ENCODE measurements around the gene USP12. TPM values are rescaled to one million over a fixed set of nuclear protein-coding genes. Genes with fewer than 3 reads are reported as not detected.

The USP12 gene
- total RNA-seq, 1 donor from 2014 or later: 24.9 TPM

DNA sequence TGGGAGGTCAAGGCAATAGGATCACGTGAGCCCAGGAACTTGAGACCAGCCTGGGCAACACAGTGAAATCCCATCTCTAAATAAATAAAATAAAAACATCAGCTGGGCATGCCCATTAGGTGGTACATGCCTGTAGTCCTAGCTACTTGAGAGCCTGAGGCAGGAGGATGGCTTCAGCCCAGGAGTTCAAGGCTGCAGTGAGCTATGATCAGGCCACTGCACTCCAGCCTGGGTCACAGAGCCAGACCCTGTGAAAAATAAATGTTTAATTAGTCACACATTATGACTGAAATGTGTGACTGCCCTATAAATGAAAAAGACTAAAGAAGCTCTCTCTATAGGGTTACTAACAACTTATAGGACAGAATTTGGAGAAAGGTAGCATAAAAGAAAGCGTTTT is 37.7 kb downstream of the USP12 start:
- H3K27ac Mint-ChIP-seq (ENCODE audit: unreplicated experiment): no peak overlapping the region
- peaks cover 25% of the 10 kb centered on the region for H3K4me1 Mint-ChIP-seq (ENCODE audit: low read depth, unreplicated experiment)
- no peak for TF ChIP-seq CTCF (IDR thresholded peaks at IDR 0.05; ENCODE audit: partially characterized antibody, unreplicated experiment)
- H3K4me3 Mint-ChIP-seq (ENCODE audit: unreplicated experiment): no peak overlapping the region
- H3K27me3 Mint-ChIP-seq (ENCODE audit: unreplicated experiment): peaks cover 5% of the 10 kb centered on the region
- H3K36me3 Mint-ChIP-seq (ENCODE audit: unreplicated experiment): no peaks in the 10 kb centered on the region
- DNase-seq: no peak
- H3K9me3 Mint-ChIP-seq (ENCODE audit: unreplicated experiment): peaks cover 2% of the 10 kb centered on the region

DNA sequence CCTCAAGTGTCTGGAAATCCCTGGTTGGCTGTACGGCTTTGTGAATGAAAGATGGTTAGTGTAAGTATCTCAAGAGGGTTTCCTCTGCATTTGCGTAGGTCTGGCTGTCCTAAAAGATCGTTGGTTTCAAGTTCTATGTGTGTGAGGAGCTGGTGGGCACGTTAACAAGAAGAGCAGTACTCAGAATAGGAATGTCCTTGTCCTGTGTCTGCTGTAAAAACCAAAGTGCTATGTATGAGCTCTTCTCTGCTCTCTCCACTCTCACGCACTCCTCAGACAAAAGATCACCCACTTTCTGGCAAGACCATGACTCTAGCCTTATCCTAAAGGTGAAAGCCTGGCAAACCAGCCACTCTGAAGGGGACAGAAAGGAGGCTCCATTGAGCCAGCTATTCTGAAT is 39.1 kb downstream of the USP12 start:
- no peak for DNase-seq
- no peak for TF ChIP-seq CTCF (IDR thresholded peaks at IDR 0.05; ENCODE audit: partially characterized antibody, unreplicated experiment)
- H3K4me3 Mint-ChIP-seq (ENCODE audit: unreplicated experiment): no peak overlapping the region
- peaks cover 19% of the 10 kb centered on the region for H3K4me1 Mint-ChIP-seq (ENCODE audit: low read depth, unreplicated experiment)
- H3K27me3 Mint-ChIP-seq (ENCODE audit: unreplicated experiment): peaks cover 2% of the 10 kb centered on the region
- no peaks in the 10 kb centered on the region for H3K36me3 Mint-ChIP-seq (ENCODE audit: unreplicated experiment)
- H3K27ac Mint-ChIP-seq (ENCODE audit: unreplicated experiment): no peak overlapping the region
- H3K9me3 Mint-ChIP-seq (ENCODE audit: unreplicated experiment): peaks cover 2% of the 10 kb centered on the region

- Mint-ChIP-seq H3K9me3 (ENCODE audit: unreplicated experiment) (peaks cover 2% of the 10 kb centered on the region), H3K36me3 (ENCODE audit: unreplicated experiment) (no peaks in the 10 kb centered on the region), H3K4me1 (ENCODE audit: low read depth, unreplicated experiment) (peaks cover 14% of the 10 kb centered on the region), H3K27ac (ENCODE audit: unreplicated experiment) (no peak overlapping the region), H3K27me3 (ENCODE audit: unreplicated experiment) (peaks cover 2% of the 10 kb centered on the region), H3K4me3 (ENCODE audit: unreplicated experiment) (no peak overlapping the region)
- TF ChIP-seq CTCF (IDR thresholded peaks at IDR 0.05; ENCODE audit: partially characterized antibody, unreplicated experiment): no peak
- DNase-seq: no peak
Measured at GRCh38 chr13:27131906-27132305, 39.7 kb downstream of the USP12 start.

GRCh38 chr13:27130979-27131623 is 40.5 kb downstream of the USP12 start:
- Mint-ChIP-seq H3K9me3 (ENCODE audit: unreplicated experiment) (peaks cover 2% of the 10 kb centered on the region), H3K4me1 (ENCODE audit: low read depth, unreplicated experiment) (peaks cover 14% of the 10 kb centered on the region), H3K27ac (ENCODE audit: unreplicated experiment) (no peak overlapping the region), H3K4me3 (ENCODE audit: unreplicated experiment) (no peak overlapping the region), H3K27me3 (ENCODE audit: unreplicated experiment) (peaks cover 2% of the 10 kb centered on the region), H3K36me3 (ENCODE audit: unreplicated experiment) (no peaks in the 10 kb centered on the region)
- DNase-seq: no peak
- no peak for TF ChIP-seq CTCF (IDR thresholded peaks at IDR 0.05; ENCODE audit: partially characterized antibody, unreplicated experiment)

GRCh38 chr13:27130223-27130978 is 41.2 kb downstream of the USP12 start:
- no peak for DNase-seq
- H3K4me3 Mint-ChIP-seq (ENCODE audit: unreplicated experiment): no peak overlapping the region
- peaks cover 2% of the 10 kb centered on the region for H3K27me3 Mint-ChIP-seq (ENCODE audit: unreplicated experiment)
- H3K9me3 Mint-ChIP-seq (ENCODE audit: unreplicated experiment): peaks cover 3% of the 10 kb centered on the region
- H3K27ac Mint-ChIP-seq (ENCODE audit: unreplicated experiment): no peak overlapping the region
- TF ChIP-seq CTCF (IDR thresholded peaks at IDR 0.05; ENCODE audit: partially characterized antibody, unreplicated experiment): no peak
- no peaks in the 10 kb centered on the region for H3K36me3 Mint-ChIP-seq (ENCODE audit: unreplicated experiment)
- peaks cover 11% of the 10 kb centered on the region for H3K4me1 Mint-ChIP-seq (ENCODE audit: low read depth, unreplicated experiment)

All from glutamatergic neuron (in vitro differentiated cells).